HG03520 (cell line): ENCODE data around the gene FOXL2NB.

Source experiments
- ATAC-seq: cut with Tn5 transposase; IDR thresholded peaks from one replicate; pipeline ENCODE4 v1.9.1; 2021; ENCODE audit warnings: mild to moderate bottlenecking, moderate library complexity; ENCODE audit not compliant: unreplicated experiment

The FOXL2NB gene

DNA sequence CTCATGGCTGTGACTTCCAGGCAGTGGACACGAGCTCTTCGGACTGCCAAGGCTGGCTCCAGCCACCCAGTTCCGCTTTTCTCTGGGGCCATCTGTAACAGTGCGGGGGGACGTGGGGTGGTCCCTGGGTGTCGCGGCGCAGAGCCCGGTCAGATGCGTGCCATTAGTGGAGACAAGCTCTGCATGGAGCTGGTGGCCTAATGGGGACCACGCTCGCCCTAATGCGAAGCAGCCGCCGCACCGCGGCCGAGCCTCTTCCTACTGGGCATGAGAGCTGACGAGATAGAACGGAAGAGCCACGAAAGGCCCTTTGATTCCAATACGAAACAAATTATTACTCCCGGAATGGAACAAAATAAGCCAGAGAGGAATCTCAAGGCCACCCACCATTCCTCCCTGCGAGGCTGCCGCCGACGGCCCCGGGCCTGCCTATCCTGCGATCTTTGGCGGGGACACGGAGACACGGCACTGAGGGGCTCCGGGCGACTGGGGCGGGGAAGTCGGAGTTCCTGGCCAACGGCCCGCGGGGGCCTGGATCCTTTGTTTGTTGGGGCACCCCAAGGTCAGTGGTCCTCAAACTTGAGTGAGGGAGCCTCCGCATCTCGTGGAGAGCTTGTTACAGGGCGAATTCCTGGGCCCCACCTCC lies 18.2 kb upstream of the FOXL2NB start:
- no peak for ATAC-seq

DNA sequence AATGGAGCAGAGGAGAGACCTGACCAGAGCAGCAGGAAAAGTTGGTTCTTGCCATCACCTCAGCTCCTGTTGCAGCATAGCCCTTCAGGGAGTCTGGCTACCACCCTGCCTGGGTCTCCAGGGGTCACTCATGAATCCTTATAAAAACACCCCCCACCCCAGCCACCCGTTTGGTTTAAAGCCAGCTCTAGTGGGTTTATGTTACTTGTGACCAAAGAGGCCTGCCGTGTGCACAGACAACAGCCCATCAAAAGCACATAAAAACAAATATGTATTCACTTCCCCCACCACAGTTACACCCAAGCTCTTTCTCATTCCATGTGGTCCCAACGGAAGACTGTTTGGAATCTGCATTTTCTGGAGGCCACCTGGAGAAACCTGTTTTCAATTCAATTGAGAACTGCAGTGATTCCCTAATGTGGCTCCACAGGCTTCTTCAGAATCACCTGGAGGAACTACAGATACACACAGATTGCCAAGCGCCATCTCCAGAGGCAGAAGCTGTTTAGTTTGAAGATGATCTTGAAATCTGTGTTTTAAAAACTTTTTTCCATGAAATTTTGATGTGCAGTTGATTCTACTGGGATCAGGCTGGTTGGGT lies 13.8 kb upstream of the FOXL2NB start:
- no peak for ATAC-seq

DNA sequence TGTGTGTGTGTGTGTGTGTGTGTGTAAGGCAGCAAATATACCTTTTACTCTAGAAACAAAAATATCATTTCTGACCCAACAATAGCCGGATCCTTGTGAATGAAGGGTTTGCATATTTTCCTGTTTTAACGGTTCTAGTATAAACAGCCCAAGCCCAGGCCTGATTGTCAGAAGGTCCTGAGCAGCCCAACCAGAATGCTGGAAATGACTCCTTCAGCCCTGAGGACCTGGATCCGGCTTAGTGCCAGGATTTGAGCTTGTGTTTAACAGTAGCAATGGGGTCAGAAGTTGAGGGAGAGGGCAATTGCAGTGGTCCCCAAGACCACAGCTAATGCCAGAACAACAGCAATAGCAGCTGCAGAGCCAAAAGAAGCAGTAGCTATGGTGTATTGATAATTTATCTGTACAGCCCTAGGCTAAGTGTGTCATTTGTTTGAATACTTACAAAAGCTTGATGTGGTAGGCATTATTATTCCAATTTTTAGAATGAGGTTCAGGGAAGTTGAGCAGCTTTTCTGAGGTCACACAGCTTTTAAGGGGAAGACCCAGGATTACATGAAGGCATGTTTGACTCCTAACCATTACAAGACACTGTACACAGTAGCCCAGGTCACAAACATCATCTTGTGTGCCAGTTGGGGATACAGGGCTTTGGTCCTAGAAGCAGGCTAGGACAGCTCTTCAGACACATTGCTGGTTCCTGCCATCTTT lies 12.9 kb upstream of the FOXL2NB start:
- ATAC-seq = no peak

DNA sequence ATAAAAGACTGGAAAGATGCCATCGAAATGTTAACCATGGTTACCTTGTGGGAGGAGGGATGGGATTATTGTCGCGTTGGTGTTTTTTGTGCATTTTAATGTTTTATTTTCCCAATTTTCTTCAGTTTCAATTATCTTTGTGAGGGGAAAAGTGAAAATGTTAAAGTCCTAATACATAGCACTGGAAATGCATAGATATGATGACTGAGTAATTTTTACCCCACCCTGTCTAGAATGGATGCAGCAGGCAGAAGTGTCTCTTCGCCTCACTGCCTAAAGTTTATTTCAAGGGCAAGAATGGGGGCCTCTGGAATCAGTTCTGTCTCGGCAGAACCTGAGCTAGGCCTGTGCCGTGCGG lies 11.5 kb upstream of the FOXL2NB start:
- no peak for ATAC-seq

DNA sequence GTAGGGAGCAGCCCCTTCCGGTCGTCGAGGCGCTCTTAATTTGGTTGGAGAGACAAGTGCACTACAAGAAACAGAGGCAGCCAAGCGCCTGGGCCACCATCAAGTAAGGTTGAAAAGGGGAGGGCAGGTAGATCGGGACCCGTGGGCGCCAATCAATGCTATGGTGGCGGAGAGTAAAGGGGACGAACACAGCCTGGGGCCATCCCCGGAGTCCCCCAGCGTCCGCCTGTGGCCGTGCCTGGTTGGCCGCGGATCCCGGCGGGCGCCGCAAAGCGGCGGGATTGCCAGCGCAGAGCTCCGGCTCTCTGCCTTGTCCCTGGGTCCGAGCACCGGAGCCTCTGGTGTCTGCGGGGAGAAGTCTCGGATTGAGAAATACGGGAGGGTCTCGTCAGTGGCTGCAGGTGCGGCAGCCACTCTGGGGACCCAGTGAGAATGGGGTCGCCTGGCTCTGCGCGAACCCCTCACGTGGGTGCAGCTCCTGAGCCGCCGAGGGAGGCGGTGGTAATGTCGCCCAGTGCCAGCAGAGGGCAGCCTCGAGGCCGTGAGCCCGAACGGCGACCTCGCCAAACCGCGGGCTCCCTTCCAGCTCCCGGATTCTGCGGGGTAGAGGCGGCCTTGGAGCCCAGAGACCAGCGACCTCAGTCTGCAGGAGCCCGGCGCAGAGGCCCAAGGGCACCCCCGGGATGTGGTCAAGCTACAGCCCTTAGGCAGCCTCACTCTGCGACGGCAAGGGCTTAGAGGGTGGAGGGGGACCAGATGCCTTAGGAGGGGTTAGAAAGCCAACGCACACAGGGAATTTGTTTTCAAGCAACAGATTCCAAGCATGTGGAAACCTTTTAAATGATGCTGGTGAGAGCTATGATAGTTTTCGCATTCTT lies 10.9 kb upstream of the FOXL2NB start:
- peak; percentile 56 for ATAC-seq

DNA sequence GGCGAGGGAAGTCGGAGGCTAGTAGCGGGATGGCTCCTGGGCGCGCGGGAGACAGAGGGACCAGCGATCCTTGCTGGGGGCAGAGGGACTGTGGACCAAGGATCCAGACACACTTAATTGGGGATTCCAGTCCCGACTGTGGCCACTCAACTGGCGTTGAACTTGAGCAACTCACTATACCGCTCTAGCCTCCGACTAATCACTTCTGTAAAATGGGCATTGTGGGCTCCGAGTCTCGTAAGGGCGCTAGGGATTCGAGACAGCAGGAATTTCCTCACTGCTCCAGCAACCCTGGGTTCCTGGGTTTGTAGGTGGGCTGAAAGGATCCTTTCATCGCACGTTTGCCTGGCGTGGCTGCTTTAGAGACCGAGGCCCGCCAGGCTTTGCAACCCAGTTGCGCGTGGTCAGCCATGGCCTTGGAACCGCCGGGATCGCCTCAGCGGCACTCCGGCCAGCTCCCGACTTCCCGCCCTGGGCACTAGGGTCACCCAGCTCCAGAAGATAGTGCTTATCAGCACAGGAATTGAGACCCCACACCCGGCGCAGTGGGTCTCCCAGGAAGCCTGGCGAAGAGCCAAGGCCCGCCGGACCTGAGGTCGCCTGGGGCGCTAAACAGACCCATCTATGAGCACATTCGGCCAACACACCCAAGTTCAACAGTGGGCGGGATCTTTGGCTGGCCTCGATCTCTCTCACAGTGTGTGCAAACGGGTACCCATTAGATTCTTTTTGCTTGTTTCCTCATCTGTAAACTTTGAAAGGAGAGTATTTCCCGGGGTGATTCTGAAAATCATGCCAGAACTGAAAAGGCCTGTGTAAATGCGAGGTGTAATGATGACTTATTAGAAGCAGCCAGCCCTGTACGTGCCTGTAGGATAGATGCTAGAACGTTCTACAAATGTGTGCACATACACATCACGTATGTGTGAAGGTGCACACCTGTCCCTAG lies 10.0 kb upstream of the FOXL2NB start:
- no peak for ATAC-seq

DNA sequence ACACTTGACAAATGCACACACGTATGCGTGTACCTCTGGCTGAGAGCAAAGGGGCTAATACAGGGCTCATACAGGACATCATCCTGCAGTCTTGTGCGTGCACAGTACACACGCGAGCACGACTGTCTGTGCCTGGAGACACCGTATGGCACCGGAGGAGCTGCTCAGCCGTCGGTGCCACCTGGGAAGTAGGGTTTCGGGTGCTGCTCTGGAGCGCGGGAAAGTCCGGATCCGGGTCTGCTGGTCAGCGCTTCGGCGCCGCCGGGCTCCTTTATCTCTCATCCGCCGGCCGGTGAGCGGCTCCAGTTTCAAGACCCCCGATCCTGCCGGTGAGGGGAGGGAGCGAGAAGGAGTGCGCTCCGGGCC lies 9.3 kb upstream of the FOXL2NB start:
- no peak for ATAC-seq

DNA sequence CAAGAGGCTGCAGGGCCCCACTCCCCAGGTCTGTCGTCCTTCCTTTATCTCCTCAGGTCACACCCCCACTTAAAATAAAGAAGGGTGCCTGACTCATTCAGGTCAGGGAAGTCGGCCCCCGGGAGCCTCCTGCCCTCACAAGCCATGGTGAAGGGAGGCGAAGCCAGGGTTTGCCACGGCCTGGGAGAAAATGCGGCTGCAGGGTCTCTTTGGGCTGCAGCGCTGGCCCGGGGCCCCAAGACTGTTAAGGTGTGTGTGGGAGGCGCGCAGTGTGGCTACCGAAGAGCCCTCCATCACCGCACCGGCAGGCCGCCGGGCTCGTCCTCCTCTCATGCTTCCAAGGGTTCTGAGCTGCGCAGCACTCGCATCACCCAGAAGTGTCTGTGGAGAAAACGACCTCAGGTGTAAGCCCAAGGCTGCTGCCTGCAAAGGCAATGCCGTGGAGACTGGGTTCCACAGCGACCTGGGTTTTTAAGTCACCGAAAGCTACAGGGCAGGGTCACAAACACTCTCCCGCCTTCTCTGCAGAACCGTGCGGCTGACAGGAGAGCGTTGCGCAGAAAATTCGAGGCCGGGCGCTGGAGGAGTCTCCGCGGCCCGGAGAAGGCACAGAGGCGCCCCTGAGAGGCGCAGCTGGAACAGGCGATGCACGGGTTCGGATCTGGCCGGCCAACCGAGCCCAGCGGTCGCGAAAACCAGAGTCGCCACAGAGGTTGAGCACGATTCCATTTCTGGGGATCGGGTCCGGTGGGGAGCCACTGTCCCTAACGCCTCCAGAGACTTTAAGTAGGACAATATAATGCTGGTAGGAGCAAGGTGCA lies 8.8 kb upstream of the FOXL2NB start:
- ATAC-seq = no peak

DNA sequence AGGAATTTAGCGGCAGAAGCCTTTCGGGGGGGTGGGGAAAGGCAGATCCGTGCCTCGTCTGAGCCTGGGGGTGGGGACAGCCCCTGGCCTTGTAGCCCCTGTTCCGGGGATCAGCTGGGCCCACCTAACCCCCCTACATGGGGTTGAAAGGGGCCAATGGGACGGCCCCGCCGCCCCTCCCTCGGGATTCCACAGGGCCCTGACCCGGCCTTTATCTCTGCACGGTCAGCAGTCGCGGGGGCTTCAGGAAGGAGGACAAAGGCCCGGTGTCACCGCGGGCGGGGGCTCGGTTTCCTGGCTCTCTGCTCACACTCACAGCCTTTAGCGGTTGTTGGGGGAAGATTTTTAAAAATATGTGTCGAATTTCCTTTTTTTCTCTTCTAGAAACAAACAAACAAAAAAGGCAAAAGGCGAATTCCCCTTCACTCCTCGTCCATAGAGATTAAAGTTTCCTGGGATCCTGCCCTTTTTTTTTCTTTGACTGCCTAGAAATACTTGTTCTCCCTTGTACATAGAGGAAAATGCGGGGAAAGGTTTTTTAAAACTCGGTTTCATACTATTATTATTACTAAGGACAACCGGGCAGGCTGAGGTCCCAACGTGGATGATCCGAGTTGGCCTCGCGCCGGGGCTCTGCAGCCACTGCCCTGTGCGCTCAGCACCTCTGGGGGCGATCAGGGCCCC lies 8.0 kb upstream of the FOXL2NB start:
- ATAC-seq = no peak

DNA sequence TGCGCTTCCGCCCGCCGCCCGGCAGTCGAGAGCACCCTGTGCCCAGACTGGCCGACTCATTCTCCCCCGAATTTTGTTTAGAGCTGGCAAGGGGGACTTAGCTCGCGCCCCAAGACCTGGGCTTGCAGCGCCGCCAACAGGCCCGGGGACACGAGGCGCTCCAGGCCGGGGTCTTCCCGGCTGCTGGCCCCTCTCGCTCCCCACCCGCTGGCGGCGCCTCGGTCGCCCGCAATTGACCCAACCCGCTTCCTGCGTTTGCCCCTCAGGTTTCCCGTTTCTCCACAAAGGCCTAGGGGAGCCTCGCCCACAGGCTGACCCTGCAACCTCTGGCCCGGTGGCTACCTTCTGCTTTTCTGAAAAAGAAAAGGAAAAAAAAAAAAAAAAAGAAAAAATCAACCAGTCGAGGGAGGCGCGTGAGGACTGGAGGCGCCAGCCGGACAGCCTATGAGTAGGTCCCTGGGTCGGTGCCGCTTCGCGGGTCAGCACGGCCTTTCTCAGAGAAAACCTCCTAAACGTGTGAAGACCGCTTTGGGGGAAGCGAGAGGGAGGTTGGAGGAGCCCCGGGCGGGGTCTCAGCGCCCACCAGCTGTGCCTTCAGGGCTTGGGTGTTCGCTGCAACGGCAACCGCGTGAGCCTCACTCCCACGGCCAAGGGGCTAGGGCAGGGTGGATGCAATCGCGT lies 7.3 kb upstream of the FOXL2NB start:
- ATAC-seq = no peak

DNA sequence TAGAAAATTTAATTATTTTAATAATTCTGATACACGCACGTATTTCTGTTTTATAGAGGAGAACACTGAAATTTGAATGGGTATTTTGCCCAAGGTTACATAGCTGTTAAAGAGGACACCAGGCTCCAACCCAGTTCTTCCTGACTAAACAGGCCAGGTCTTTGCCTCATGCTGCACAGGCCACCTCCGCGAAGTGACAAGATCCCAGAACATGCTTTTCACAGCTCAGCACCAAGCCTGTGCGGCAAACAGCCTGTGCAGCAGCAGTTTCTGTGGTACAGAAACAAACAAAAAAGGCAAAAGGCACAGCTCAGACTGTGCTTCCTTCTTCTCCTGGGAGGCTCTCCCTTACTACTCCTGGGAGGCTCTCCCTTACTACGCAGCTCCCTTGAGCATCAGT lies 6.6 kb upstream of the FOXL2NB start:
- no peak for ATAC-seq

DNA sequence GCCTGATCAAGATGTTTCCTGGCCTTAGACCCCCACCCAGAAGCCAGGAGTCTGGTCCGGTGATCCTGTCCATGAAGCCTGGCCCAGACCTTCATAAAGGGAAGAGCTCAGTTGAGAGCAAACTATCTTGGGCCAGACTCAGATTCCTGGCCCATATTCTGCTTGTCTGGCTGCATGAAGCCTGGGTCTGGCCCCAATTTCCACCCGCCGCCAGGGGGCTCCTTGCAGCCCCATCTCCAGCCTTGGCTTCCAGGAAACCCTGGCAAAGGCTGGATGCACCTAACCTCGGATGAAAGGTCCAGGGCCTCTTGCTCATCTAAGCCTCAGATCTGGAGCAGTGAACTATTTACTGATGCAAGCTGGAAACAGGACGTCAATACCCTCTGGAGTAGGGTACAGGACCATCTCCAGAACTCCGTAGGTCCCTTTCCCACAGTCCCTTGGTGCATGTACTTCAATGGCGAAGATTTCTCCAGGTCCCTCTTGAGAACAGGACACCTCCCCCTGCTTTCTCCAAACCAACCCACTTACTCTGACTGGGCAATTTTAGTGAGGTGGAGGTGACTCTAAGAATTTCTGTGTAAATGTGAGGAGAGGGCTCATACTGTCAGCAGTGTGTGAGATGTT lies 5.6 kb upstream of the FOXL2NB start:
- ATAC-seq = no peak

DNA sequence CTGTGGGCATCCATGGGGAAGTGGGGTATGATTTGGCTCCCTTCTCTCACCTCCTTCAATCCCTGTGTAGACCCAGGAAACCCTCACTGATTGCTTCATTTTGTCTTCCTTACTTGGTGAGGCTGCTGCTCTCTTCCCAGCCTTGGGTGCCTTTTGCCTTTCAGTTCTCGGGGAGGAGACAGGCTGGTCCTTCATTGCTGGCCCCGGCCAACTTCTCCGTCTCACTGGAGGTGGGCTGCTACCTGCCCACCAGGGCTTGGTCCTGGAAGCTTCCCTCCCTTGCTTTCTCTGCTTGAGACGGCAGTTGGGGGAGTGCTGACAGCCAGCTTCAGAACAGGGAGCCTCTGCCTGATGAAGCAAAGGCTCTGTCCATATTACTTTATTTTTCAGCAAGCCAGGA lies 4.7 kb upstream of the FOXL2NB start:
- no peak for ATAC-seq

DNA sequence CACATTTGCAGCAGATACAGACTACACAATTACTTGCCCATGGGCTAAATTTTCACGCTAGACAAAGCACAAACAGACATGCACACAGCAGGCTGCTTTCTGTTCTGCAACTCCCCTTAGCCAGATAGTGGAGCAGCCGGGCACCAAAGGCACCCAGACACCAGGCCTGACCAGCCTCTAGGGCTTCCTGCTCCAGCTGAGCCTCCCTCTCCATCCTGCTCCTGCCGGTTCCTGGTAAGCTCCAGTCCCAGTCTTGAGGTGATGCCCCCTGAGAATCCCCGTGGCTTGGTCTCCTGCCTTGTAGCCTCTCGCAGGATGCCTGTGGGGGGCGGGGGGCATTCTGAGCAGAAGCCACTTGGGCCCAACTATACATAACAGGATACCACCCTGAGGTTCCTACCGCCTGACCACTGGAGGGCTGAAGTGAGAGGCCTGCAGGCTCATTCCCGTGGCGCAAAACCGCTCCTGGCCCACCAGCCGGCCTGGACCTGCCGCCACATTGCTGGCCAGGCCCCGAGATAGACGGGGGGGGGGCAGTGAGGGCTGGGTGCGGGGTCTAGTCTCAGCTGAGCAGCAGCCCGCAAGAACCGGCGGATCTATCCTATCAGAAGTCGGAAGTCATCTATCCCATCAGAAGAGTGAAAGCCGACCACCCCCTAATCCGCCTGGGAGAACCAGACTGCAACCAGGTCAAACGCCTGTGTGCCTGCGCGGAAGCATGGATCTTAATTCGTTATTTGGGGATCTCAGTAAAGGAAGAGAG lies 4.0 kb upstream of the FOXL2NB start:
- ATAC-seq = no peak

DNA sequence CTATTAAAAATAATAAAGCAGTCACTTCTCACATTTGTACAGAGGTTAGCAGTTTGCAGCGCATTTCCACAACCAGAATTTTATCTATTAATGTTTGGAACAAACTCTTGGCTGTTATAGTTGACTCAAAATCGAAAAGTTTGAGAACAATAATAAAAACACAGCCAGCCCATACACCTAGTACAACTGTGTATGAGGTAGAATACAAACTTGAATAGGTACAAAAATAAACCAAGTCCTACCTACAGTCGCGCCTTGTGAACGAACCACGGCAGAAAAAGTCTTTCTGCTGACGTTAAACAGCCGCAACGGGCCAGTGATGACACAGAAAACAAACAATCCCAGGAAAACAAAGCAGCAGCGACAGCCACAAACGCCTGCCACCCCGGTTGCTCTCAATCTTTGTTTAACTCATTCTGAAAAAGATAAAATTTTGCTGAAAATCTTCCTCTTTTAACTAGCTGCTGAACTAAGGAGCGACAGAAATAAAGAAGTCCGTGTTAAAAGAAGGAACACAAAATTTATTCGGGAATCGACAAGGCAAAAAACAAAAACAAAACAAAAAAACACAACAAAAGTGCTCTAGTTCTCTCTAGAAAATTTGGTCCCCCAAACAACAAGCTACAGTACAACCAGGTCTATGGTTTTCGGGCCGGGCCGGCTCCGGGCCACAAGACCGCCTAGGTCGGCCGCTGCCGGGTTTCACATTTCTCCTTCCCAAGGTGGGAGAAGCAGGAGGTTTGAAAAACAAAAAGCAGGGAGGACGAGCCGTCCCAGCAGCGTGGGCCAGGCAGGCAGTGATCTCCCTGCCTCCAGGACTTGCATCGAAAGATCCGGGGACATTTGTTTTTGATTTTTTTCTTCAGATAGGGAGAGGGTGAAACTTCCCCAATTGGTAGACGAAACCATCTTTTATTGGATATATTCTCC lies 3.0 kb upstream of the FOXL2NB start:
- ATAC-seq = no peak

DNA sequence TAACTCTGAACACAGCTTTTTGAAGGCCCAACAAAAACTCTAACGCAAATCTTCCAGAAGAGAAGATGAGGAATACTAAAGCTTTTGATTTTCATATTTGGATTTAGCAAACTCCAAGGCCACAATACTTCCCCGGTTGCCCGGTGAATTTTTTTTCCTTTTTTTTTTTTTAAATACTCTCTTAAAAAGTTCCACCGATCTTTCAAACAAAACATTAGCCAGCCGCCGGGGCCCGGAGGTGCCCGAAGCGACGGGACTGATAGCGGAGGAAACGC lies 2.4 kb upstream of the FOXL2NB start:
- no peak for ATAC-seq
